CD4-positive, alpha-beta T cell treated with Interferon alpha-2 for 1 hour (primary cell): ENCODE data around the gene LMNA.
"Not testable (repeated sequence)": the region's sequence is repeated elsewhere in the genome, so short reads cannot be mapped to it uniquely, and the experiment has no call there.

Experiments used
- DNase-seq, 2 donors: peaks; one replicate each; pipeline ENCODE4 v3.0.0-alpha.2; 2020 to 2022

The LMNA gene

GRCh38 chr1:156114101-156114918 is at the start of gene LMNA:
Gene LMNA, plus strand, starts transcription at chr1:156114711. Its CDS starts 208 bp downstream, at chr1:156114919.
- peak; percentile 79 to 87 for DNase-seq

DNA sequence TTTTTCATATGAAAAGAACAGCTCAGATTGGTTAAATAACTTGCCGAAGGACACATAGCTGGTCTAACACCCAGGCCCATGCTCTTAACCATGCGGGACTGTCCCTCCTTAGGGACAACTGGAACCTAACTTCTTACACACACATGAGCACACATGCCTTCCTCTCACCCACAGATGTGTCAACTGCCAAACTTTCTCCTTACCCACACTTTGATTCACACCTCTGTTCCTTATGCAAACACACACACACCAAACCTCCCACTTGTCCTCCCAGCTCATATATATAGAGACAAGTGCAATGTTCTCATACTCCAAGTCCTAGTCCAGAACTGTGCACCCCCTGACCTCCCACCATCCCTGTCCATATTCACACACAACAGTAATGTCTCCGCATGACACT is 49.3 kb upstream of the LMNA start:
- DNase-seq = no peak

- no peak for DNase-seq
These were observed 48.6 kb upstream of the LMNA start for GRCh38 chr1:156065871-156066270.

DNA sequence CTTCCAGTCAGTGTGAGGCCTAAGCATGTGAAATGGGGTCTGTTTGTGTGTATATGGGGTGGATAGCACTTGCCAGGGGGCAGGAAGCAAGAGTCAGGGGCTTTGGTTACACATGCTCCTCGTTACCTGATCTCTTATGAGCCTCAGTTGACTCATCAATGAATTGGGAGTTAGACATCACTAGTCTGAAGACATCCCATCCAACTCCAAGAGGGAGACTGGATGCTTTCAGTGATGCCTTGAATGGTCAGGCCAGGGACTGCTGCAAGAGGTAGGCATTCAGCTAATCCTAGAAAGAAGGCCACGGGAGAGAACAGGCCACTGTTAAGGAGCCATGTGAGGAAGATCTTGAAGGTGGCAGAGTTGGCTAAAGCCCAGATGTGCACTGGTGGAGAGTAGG is 47.2 kb upstream of the LMNA start:
- no peak for DNase-seq

- no peak for DNase-seq
These were observed 44.7 kb upstream of the LMNA start for GRCh38 chr1:156069490-156070455.

- no peak for DNase-seq
These were observed 44.0 kb upstream of the LMNA start for GRCh38 chr1:156070548-156070947.

GRCh38 chr1:156071332-156071816 is 43.1 kb upstream of the LMNA start:
- DNase-seq = not testable (repeated sequence)

- no peak for DNase-seq
These were observed 42.3 kb upstream of the LMNA start for GRCh38 chr1:156072251-156072650.

DNA sequence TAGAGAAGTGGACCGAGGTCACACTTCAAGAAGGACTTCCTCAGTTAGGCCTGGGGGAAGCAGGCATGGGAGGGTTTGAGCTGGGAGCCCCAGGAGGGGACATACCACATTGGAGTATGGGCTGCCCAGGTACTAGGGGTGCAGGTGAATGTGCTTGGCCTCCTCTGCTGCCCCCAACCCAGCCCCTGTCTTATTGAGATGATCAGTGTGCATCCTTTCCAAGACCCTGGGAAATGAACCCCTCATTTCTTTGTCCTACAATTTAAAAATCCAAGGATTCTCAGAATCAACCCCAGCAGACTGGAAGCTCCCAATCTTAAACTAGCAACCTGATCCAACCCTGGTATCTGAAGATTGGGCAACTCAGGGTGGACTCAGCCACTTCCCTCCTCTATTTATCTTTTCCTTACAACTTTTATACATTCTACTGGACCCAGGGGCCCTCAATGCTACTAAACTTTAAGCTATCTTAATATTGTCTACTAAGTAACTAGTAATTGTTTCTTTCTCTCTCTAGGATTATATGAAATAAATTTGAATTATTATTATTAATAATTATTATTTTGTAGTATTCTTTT is 41.3 kb upstream of the LMNA start:
- no peak for DNase-seq

- no peak for DNase-seq
These were observed 40.8 kb upstream of the LMNA start for GRCh38 chr1:156073740-156074139.

- no peak for DNase-seq
These were observed 39.9 kb upstream of the LMNA start for GRCh38 chr1:156074661-156075060.

- DNase-seq = no peak
These were observed 39.3 kb upstream of the LMNA start for GRCh38 chr1:156075162-156075561.

DNA sequence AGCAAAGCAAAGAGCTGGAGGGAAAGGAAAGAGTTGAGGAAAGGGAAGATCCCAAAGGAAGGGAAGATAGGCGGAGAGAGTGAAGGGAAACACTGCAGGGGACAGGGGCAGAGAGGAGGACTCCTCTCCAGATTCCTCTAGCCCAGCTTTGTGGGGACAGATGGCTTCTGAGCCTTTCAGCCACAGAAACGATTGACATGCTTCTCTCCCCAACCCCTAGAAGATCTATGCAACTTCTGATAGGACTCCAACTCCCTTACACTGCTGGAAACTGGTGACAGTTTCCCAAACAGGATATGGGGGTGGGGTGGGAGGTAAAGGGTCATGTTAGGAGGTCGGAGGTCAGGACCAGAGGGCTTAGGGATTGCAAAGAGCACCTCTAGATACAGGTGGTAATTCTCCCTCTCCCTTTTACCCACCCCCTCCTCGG is 38.7 kb upstream of the LMNA start:
- DNase-seq = no peak

- peak in 1 of 2 donors; percentile 35 for DNase-seq
These were observed 37.7 kb upstream of the LMNA start for GRCh38 chr1:156076609-156077429.

- DNase-seq = no peak
These were observed 37.1 kb upstream of the LMNA start for GRCh38 chr1:156077430-156077760.

DNA sequence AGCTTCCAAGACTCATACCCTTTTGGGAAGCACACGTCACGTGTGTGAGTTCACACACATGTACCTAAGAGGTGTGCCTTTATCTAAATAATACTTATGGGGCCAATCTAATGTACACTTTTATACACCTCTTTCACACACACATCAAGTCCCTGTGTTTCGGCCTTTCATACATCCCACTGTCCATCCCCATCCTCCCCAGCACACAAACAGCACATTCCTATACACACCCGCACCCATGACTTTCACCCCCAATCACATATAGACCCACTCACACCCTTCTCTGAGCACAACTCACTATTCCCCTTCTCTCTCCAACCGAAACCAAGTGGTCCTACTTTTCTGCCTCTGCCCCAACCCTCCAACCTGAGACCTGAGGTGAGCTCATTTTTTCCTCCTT is 35.8 kb upstream of the LMNA start:
- DNase-seq = no peak

DNA sequence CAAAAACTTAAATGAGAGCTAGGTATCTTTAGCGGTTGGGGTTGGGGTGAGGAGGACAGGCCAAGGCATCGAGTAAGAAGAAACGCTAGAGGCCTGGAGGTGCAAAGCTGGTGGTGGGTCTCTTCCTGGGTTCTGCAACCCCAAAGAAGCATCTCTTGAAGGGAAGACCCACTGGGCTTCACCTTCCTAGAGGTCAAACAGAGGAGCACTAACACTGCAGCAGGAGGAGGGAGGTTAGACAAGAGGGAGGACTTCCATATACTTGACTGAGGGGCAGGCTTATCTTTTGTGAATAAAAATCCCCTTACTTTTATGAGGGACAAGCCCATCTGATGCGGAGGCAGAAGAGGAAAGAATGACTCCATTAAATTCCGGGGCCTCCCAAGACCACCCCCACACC is 34.7 kb upstream of the LMNA start:
- no peak for DNase-seq

DNA sequence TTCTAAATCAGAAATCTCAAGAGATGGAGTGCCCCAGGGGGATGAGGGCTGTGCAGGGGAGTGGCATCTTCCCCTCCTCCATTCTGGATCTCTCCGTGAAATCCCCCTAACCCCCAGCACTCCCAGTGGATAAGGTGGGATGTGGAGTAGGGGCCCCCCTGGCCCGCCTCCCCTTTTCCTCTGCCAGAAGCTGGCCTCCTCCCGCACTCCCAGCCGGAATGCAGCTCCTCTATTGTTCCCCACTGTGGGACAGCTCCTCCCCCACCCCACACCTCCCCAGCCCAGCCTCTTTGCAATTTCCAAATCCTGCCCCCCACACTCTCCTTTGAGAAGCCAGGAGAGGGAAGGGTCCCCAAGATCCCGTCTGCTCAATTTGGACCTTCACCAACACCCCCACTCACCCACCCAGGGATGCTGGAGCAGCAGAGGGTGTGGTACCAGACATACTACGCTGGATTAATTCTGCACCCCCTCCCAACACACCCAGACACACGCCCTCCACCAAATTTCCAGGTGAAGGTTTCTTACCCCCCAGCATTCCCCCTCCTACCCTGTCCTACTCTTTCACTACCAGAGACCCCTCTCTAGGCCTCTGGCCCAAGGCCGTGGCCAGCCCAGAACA is 34.2 kb upstream of the LMNA start:
- DNase-seq = no peak

DNA sequence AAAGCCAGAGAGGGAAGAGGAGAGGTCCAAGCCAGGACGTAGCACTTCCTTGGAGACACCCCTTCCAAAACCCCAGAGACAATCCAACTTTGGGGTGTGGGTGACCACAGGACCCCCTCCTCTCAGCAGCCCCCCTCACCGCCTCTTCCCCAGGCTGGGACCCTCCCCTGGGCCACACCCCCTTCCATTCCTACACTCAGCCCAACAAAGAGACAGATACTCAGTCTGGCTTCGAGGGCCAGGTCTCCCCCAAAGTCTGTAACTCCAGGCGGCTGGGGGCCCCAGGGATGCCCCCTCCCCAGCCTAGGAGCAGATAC is 33.7 kb upstream of the LMNA start:
- no peak for DNase-seq

DNA sequence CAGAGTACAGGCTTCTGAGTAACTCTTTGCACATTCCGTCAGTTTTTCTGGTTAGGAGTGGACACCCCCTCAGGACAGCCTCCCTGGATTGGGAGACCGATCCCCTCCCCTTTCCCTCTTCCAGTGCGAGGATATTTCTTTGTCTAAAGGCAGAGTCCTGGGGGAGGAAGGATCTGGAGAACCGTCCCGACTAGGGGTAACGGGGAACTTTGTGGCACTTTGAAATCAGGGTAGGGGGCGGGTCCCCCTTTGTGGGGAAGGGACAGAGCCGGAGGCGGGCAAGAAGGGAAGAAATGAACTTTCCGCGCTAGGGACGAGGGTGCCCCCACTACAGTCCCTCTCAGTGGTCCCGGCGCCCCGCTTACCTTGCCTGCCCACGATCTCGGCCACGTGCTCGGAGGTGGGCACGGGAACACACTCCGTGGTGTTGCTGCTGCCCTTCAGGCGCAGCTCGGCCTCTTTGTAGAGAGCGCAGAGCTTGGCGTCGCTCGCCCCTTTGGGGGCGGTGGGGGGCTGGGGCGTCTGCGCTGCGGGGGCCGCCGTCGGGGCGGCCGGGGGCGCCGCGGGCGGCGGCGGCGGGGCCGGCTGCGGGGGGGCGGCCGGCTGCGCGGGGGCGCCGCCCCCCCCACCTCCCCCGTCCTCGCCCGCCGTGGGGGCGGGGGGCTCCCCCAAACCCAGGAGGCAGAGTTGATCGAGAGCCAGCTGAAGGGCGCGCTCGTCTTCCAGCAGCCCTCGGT is 33.2 kb upstream of the LMNA start:
- DNase-seq = no peak

- DNase-seq = no peak
These were observed 32.6 kb upstream of the LMNA start for GRCh38 chr1:156081917-156082308.
